HG03025 (cell line): ENCODE measurements around the gene JAZF1.
"Not testable (repeated sequence)": the region's sequence is repeated elsewhere in the genome, so short reads cannot be mapped to it uniquely, and the experiment has no call there.

ENCODE experiments used
- ATAC-seq: cut with Tn5 transposase; IDR thresholded peaks from one replicate; pipeline ENCODE4 v1.9.1; 2021; ENCODE audit warnings: mild to moderate bottlenecking, moderate library complexity; ENCODE audit not compliant: unreplicated experiment, low FRiP score

JAZF1 gene

GRCh38 chr7:28020302-28020940, 160.2 kb downstream of the JAZF1 start:
- peak; percentile 82 for ATAC-seq

- ATAC-seq: no peak
These were observed 161.6 kb downstream of the JAZF1 start for GRCh38 chr7:28018856-28019465.

GRCh38 chr7:28018446-28018845, 162.1 kb downstream of the JAZF1 start:
- no peak for ATAC-seq

- ATAC-seq: no peak
These were observed 162.6 kb downstream of the JAZF1 start for GRCh38 chr7:28018020-28018419.

GRCh38 chr7:28017372-28017771, 163.2 kb downstream of the JAZF1 start:
- no peak for ATAC-seq

GRCh38 chr7:28016297-28016696, 164.3 kb downstream of the JAZF1 start:
- ATAC-seq: no peak

GRCh38 chr7:28015169-28015568, 165.4 kb downstream of the JAZF1 start:
- no peak for ATAC-seq

- not testable (repeated sequence) for ATAC-seq
These were observed 166.3 kb downstream of the JAZF1 start for GRCh38 chr7:28014340-28014739.

GRCh38 chr7:28013441-28013840, 167.2 kb downstream of the JAZF1 start:
- ATAC-seq: no peak

- no peak for ATAC-seq
These were observed 167.6 kb downstream of the JAZF1 start for GRCh38 chr7:28013019-28013418.

GRCh38 chr7:28008911-28009310, 171.7 kb downstream of the JAZF1 start:
- no peak for ATAC-seq

- no peak for ATAC-seq
These were observed 172.4 kb downstream of the JAZF1 start for GRCh38 chr7:28008171-28008570.

GRCh38 chr7:28006491-28006890, 174.1 kb downstream of the JAZF1 start:
- no peak for ATAC-seq

- ATAC-seq: no peak
These were observed 174.8 kb downstream of the JAZF1 start for GRCh38 chr7:28005847-28006231.

GRCh38 chr7:28005075-28005846, 175.3 kb downstream of the JAZF1 start:
- ATAC-seq: no peak

- no peak for ATAC-seq
These were observed 177.2 kb downstream of the JAZF1 start for GRCh38 chr7:28003408-28003807.

- ATAC-seq: no peak
These were observed 178.0 kb downstream of the JAZF1 start for GRCh38 chr7:28002638-28003037.

GRCh38 chr7:28001896-28002295, 178.7 kb downstream of the JAZF1 start:
- no peak for ATAC-seq

GRCh38 chr7:27999829-28000228, 180.8 kb downstream of the JAZF1 start:
- ATAC-seq: no peak

- no peak for ATAC-seq
These were observed 182.2 kb downstream of the JAZF1 start for GRCh38 chr7:27998382-27998781.

GRCh38 chr7:27997188-27997707, 183.3 kb downstream of the JAZF1 start:
- no peak for ATAC-seq
